HG03139 (cell line): ENCODE measurements around the gene KCNC4.

ENCODE experiments used
- ATAC-seq: cut with Tn5 transposase; IDR thresholded peaks from one replicate; pipeline ENCODE4 v1.9.1; 2021; ENCODE audit not compliant: unreplicated experiment

The KCNC4 gene

DNA sequence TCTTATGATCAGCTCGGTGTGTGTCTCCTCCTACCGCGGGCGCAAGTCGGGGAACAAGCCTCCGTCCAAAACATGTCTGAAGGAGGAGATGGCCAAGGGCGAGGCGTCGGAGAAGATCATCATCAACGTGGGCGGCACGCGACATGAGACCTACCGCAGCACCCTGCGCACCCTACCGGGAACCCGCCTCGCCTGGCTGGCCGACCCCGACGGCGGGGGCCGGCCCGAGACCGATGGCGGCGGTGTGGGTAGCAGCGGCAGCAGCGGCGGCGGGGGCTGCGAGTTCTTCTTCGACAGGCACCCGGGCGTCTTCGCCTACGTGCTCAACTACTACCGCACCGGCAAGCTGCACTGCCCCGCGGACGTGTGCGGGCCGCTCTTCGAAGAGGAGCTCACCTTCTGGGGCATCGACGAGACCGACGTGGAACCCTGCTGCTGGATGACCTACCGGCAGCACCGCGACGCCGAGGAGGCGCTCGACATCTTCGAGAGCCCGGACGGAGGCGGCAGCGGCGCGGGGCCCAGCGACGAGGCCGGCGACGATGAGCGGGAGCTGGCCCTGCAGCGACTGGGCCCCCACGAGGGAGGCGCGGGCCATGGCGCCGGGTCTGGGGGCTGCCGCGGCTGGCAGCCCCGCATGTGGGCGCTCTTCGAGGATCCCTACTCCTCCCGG lies 1.5 kb downstream of the KCNC4 start:
- no peak for ATAC-seq

- no peak for ATAC-seq
Observed at GRCh38 chr1:110212169-110213142, 2.3 kb downstream of the KCNC4 start.

DNA sequence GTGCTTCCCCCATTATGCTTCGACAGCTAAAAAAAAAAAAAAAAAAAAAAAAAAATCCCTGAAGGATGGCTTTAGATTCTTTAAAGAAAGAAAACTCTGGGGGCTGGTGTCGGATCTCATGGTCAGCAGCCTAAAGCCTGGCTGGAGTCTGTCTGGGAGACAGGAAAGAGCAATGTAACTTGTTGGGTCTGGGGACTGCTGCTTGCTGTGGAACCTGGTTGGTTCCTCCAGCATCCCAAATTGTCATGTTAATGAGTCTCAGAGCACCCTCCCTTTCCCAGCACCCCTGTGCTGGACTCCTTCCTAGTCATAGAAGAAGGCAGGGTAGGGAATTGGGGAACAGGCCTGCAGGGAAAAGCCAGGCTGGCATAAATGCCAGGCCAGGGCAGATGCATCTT lies 3.0 kb downstream of the KCNC4 start:
- no peak for ATAC-seq

DNA sequence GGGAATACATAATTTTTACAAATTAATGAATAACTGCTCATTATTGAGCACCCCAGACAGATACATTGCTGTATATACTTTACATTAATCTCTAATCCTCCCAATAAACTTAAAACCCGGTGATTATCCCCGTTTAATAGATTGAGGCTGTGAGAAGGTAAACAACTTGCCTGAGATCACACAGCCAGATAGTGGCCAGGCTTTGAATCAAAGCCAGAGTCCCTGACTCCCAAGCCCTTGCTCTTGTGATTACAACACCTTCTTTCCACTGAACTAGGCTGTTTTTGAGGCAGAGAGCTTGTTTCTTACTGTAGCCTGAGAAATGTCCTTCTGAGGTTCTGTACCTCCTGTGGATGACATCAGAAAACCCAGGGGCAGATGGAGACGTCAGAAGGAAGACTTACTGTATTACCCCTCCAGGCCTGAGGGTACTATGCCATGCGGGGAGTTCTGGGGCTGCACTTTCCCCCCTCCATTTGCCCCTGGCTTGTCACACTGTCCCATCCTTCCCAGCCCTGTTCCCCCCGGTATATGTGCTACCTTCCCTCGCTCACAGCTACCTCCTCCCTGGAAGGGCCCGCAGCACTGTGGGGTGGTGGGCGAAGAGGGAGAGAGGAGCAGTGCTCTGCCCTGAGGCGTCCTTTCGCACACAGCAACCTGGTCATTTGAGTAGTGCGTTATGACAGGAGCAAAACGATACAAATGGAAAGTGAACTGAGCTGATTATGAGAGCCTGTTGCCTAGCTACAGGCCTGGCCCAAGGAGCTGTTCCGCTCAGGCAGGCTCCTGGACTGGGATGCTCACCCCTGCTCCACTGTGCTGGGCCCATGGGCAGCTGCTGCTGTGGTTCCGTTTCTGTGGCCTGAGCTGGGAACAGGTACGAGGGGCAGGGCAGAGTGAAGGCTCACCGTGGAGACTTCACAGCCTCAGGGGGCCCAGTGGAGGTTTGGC lies 4.6 kb downstream of the KCNC4 start:
- no peak for ATAC-seq

DNA sequence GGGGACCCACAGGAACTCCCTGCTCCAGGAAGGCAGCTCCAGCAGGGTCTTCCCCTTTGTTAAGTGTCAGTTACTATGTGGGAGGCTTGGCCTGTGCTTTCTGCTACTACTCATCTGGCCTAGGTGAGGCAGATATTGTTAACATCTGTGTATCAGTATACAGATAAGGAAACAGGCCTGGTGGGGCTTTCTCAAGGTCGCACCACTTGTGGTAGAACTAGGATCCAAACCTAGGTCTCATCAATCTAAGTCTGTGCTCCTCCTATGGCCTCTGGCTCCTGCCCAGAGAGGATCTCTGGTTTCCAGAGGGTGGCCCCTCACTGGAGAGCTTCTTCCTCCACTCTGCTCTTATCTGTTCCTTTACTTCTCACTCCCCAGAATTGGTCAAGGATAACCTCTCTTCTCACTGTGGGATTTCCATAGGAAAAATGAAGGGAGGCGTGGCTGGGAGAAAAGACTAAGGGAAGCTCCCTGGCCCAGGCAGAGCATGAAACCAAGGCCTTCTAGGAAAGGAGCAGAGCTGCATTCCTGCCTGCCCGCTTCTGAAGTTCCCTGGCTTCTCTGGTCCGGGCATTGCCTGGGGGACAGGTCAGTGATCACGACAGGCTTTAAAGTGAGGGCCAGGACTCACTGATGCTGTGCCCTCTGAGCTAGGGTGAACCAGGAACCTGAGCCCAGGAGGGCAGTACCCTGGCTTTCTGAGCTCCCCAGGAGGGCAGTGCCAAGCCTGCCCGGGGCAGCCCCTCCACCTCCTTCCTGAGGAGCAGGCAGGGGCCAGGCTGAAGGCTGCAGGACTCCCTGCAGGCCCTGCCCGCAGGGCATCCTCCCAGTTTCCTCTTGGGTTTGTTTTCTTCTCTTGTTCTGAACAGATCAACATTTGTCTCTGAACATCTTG lies 5.8 kb downstream of the KCNC4 start:
- ATAC-seq = no peak

DNA sequence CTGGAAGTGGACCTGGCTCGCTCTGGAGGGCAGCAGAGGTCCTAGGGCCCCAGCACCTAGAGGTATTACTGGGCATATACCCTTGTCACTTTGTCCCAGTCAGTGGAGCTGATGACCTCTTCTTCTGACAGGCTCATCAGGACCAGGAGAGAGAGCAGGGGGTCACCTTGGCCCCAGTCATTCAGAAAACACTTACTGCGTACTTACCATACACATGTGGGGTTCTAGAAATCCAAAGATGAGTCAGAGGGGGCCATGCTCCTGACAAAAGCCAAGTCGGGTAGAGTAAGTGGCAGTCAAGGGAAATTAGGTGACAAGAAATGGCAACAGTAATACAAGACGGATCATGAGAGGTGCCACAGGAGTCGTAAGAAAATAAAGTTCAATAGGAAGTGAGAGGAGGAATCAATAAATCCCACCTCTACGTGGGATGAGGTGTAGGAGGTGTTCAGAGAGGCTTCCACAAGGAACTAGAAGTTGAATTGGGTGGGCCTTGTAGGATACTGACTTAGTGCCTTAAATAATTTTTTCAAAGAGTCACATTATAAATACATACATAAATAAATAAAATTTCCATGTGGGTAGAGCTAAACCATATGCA lies 6.8 kb downstream of the KCNC4 start:
- ATAC-seq = no peak

DNA sequence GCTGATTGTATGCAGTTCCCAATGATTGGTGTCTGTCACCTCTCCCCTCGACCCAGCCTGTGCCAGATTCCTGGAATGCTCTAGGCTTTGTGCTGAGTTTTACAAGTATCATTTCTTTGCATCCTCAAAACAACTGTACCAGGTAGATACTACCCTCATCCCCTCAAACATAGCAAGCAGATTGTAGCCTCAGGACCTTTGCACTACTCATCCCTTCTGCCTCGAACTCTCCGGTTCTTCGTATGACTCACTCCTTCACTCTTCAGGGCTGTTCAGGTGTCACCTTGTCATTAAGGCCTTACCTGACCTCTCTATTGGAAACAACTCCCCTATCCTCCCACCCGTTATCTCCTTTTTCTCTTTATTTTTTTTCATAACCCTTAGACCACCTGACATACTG lies 8.0 kb downstream of the KCNC4 start:
- no peak for ATAC-seq

- no peak for ATAC-seq
Observed at GRCh38 chr1:110218739-110219138, 8.6 kb downstream of the KCNC4 start.

- ATAC-seq = no peak
Observed at GRCh38 chr1:110220324-110220723, 10.2 kb downstream of the KCNC4 start.

GRCh38 chr1:110221119-110221518 lies 11.0 kb downstream of the KCNC4 start:
- no peak for ATAC-seq

GRCh38 chr1:110223127-110223526 lies 13.0 kb downstream of the KCNC4 start:
- no peak for ATAC-seq

- ATAC-seq = no peak
Observed at GRCh38 chr1:110223581-110223980, 13.5 kb downstream of the KCNC4 start.

GRCh38 chr1:110224240-110224995 lies 14.3 kb downstream of the KCNC4 start:
- ATAC-seq = no peak

- ATAC-seq = no peak
Observed at GRCh38 chr1:110225212-110225611, 15.1 kb downstream of the KCNC4 start.

DNA sequence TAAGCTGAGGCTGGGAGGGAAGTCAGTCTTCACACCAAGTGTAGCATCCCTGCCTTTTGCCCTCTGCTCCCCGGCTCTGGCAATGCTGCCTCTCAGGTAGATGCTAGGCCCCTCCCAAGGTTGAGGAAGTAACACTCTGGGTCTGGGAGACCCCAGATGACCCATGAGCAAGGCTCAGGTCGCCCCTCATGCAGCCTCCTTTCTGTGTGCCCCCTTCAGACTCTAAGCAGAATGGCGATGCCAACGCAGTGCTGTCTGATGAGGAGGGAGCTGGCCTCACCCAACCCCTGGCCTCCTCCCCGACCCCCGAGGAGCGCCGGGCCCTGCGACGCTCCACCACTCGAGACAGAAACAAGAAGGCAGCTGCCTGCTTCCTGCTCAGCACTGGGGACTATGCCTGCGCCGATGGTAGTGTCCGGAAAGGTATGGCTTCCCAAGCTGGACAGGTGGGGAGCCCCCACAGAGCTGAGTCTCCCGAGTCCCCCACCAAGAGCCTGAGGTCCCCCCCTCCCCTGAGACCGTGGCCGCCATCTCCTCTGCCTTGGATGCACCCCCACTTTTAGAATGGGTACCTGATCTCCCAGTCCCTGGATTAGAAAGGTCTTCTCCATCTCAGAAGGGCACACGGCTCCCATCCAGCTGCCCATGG lies 15.8 kb downstream of the KCNC4 start:
- no peak for ATAC-seq

GRCh38 chr1:110227774-110228173 lies 17.7 kb downstream of the KCNC4 start:
- no peak for ATAC-seq

GRCh38 chr1:110228381-110228780 lies 18.3 kb downstream of the KCNC4 start:
- ATAC-seq = no peak

DNA sequence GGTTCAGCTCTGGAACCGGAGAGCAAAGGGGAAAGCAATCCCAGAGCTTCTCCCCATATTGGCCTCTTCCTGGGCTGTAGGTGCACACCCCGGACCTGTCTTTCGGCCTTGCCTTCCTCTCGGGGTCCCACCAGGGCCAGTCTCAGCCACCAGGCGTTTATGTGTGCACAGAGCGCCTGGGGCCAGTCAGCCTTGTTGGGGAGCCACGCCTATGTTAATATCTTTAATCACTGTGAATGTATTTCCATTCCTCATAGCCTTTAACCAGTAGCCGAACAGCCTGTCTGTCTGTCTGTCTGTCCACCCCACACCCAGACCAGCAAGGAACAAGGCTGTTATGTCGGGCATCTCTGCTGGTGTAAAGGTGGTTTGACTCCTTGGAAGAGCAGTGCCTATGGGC lies 18.8 kb downstream of the KCNC4 start:
- no peak for ATAC-seq
